ENCODE measurements around the gene MAGI2. TPM values are rescaled to one million over a fixed set of nuclear protein-coding genes. Genes with fewer than 3 reads are reported as not detected.

Gene MAGI2
- total RNA-seq, 3 donors from 2014 or later (not counting 1 experiment from before 2014, with no cell fraction given): 0.09 to 0.48 (median 0.27) TPM

- Mint-ChIP-seq H3K27me3 (ENCODE audit: low read depth in 2 of 2) (no peaks in the 10 kb centered on the region), H3K36me3 (no peaks in the 10 kb centered on the region), H3K27ac (no peak overlapping the region), H3K4me1 (no peaks in the 10 kb centered on the region), H3K9me3 (peaks cover 7% of the 10 kb centered on the region in 2 donors), H3K4me3 (no peak overlapping the region)
- Histone ChIP-seq H3K27me3 (ENCODE audit: control insufficient read depth, insufficient read depth, low read length) (no peaks in the 10 kb centered on the region), H3K9me3 (ENCODE audit: control insufficient read depth, insufficient read depth, low read length) (peaks cover 3% of the 10 kb centered on the region), H3K27ac (ENCODE audit: low read length) (no peak overlapping the region), H3K36me3 (ENCODE audit: control insufficient read depth, insufficient read depth, low read length) (no peaks in the 10 kb centered on the region), H3K4me3 (ENCODE audit: low read length) (no peak overlapping the region), H3K4me1 (ENCODE audit: control insufficient read depth, insufficient read depth, low read length) (no peaks in the 10 kb centered on the region)
- 77% methylated on average over 3 of the region's 3 CpGs for WGBS (ENCODE audit: insufficient coverage)
- TF ChIP-seq CTCF (IDR thresholded peaks at IDR 0.05): no peak
- DNase-seq (no peak), ATAC-seq (no peak)
- intact Hi-C loops (cut with micrococcal nuclease): no loop called here
These were observed 194.6 kb downstream of the MAGI2 start for GRCh38 chr7:79258826-79259225.

- ATAC-seq: no peak
- intact Hi-C loops (cut with micrococcal nuclease): no loop called here
- TF ChIP-seq CTCF (IDR thresholded peaks at IDR 0.05): no peak
- Mint-ChIP-seq H3K4me1 (no peaks in the 10 kb centered on the region), H3K27ac (no peak overlapping the region), H3K27me3 (ENCODE audit: low read depth in 2 of 2) (no peaks in the 10 kb centered on the region), H3K9me3 (peaks cover 7% of the 10 kb centered on the region in 2 donors), H3K4me3 (no peak overlapping the region), H3K36me3 (no peaks in the 10 kb centered on the region)
- no peak for DNase-seq
- H3K27me3 ChIP-seq (ENCODE audit: control insufficient read depth, insufficient read depth, low read length): no peaks in the 10 kb centered on the region
- no peaks in the 10 kb centered on the region for H3K36me3 ChIP-seq (ENCODE audit: control insufficient read depth, insufficient read depth, low read length)
- peaks cover 3% of the 10 kb centered on the region for H3K9me3 ChIP-seq (ENCODE audit: control insufficient read depth, insufficient read depth, low read length)
- H3K27ac ChIP-seq (ENCODE audit: low read length): no peak overlapping the region
- no peaks in the 10 kb centered on the region for H3K4me1 ChIP-seq (ENCODE audit: control insufficient read depth, insufficient read depth, low read length)
- H3K4me3 ChIP-seq (ENCODE audit: low read length): no peak overlapping the region
- 70% methylated on average over 1 of the region's 1 CpG for WGBS (ENCODE audit: insufficient coverage)
These were observed 195.5 kb downstream of the MAGI2 start for GRCh38 chr7:79257959-79258358.

- Histone ChIP-seq H3K9me3 (ENCODE audit: control insufficient read depth, insufficient read depth, low read length) (peaks cover 5% of the 10 kb centered on the region), H3K36me3 (ENCODE audit: control insufficient read depth, insufficient read depth, low read length) (no peaks in the 10 kb centered on the region), H3K27ac (ENCODE audit: low read length) (no peak overlapping the region), H3K27me3 (ENCODE audit: control insufficient read depth, insufficient read depth, low read length) (no peaks in the 10 kb centered on the region), H3K4me3 (ENCODE audit: low read length) (no peak overlapping the region), H3K4me1 (ENCODE audit: control insufficient read depth, insufficient read depth, low read length) (no peaks in the 10 kb centered on the region)
- ATAC-seq (no peak), DNase-seq (no peak)
- Mint-ChIP-seq H3K4me3 (no peak overlapping the region), H3K27ac (no peak overlapping the region), H3K9me3 (peaks cover 9 to 22% of the 10 kb centered on the region in 2 donors), H3K4me1 (no peaks in the 10 kb centered on the region), H3K36me3 (no peaks in the 10 kb centered on the region), H3K27me3 (ENCODE audit: low read depth in 2 of 2) (no peaks in the 10 kb centered on the region)
- 88% methylated on average over 4 of the region's 4 CpGs for WGBS (ENCODE audit: insufficient coverage)
- no peak for TF ChIP-seq CTCF (IDR thresholded peaks at IDR 0.05)
- intact Hi-C loops (cut with micrococcal nuclease): loop anchor here (10.0 kb wide), 1 partner anchor 59 kb away; no protein-coding TSS in a partner anchor
These were observed 207.7 kb downstream of the MAGI2 start for GRCh38 chr7:79245623-79246249.

GRCh38 chr7:79244482-79244881 lies 209.0 kb downstream of the MAGI2 start:
- DNase-seq (no peak), ATAC-seq (no peak)
- peaks cover 5% of the 10 kb centered on the region for H3K9me3 ChIP-seq (ENCODE audit: control insufficient read depth, insufficient read depth, low read length)
- no peaks in the 10 kb centered on the region for H3K4me1 Mint-ChIP-seq
- no peak overlapping the region for H3K27ac Mint-ChIP-seq
- no peaks in the 10 kb centered on the region for H3K27me3 ChIP-seq (ENCODE audit: control insufficient read depth, insufficient read depth, low read length)
- no peaks in the 10 kb centered on the region for H3K4me1 ChIP-seq (ENCODE audit: control insufficient read depth, insufficient read depth, low read length)
- intact Hi-C loops (cut with micrococcal nuclease): loop anchor here (10.0 kb wide), 1 partner anchor 60 kb away; no protein-coding TSS in a partner anchor
- WGBS (ENCODE audit: insufficient coverage): 83% methylated on average over 1 of the region's 1 CpG
- H3K36me3 ChIP-seq (ENCODE audit: control insufficient read depth, insufficient read depth, low read length): no peaks in the 10 kb centered on the region
- H3K36me3 Mint-ChIP-seq: no peaks in the 10 kb centered on the region
- no peak for TF ChIP-seq CTCF (IDR thresholded peaks at IDR 0.05)
- H3K4me3 Mint-ChIP-seq: no peak overlapping the region
- H3K27me3 Mint-ChIP-seq (ENCODE audit: low read depth in 2 of 2): no peaks in the 10 kb centered on the region
- no peak overlapping the region for H3K4me3 ChIP-seq (ENCODE audit: low read length)
- peaks cover 14 to 25% of the 10 kb centered on the region in 2 donors for H3K9me3 Mint-ChIP-seq
- no peak overlapping the region for H3K27ac ChIP-seq (ENCODE audit: low read length)

All from natural killer cell (primary cell).